A172 (cell line): ENCODE results near the gene HOXD1. TPM values are rescaled to one million over a fixed set of nuclear protein-coding genes. Genes with fewer than 3 reads are reported as not detected.

Experiments
- DNase-seq: peaks from one replicate; pipeline ENCODE4 v3.0.0-alpha.2; 2015; ENCODE audit warnings: low spot score
- total RNA-seq: library from RNA; depleted of rRNA; stranded (reverse); fragments of >200 nt; shearing (Covaris generic); gene quantifications from 2 replicates; pipeline ENCODE4 v1.2.3, GENCODE V29; 2014; rRNA removed

Gene HOXD1
- total RNA-seq, 1 experiment from 2014 or later, result not detected

DNA sequence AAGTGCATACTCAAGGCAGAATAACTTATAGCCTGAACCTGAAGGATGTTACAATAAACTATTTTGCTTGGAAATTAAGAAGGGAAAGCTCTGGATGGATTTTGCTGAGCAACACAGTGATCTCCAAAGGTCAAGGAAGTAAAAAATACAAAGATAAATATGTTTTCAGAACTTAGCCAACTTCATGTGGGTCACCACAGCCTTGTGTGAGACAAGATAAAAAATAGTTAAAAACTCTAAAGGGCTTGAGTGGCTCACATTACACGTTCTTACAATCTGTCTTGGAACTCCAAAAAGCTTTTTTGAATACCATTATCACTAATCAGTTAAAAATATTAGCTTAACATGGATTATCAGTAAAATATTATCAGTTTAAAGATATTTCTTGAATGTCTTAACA is 51.8 kb downstream of the HOXD1 start:
- DNase-seq, result no peak

Other genes starting within 250 kb of the HOXD1 start
- 37.6 and 58.7 TPM in 2 replicates for gene LNPK, start 186.4 kb upstream of the HOXD1 start, total RNA-seq
- gene EVX2, start 104.7 kb upstream of the HOXD1 start, total RNA-seq, result not detected in 2 replicates
- gene HOXD13, start 95.9 kb upstream of the HOXD1 start, total RNA-seq, result 4.2 and 5.2 TPM in 2 replicates
- not detected in 2 replicates for gene HOXD12, start 88.9 kb upstream of the HOXD1 start, total RNA-seq
- gene HOXD11, start 81.4 kb upstream of the HOXD1 start, total RNA-seq, result 17.3 and 23.9 TPM in 2 replicates
- gene HOXD10, start 71.9 kb upstream of the HOXD1 start, total RNA-seq, result 18.1 and 21.7 TPM in 2 replicates
- gene HOXD9, start 65.9 kb upstream of the HOXD1 start, total RNA-seq, result 2.8 and 3.6 TPM in 2 replicates
- 11.6 and 20.4 TPM in 2 replicates for gene HOXD8, start 59.0 kb upstream of the HOXD1 start, total RNA-seq
- 0.77 and 3.9 TPM in 2 replicates for gene HOXD4, start 37.1 kb upstream of the HOXD1 start, total RNA-seq
- gene HOXD3, start 31.4 kb upstream of the HOXD1 start, total RNA-seq, result 1.0 TPM in 2 replicates
- 82.0 and 108 TPM in 2 replicates for gene MTX2, start 80.8 kb downstream of the HOXD1 start, total RNA-seq